Measurements from ENCODE around the gene NFIC.

DNA sequence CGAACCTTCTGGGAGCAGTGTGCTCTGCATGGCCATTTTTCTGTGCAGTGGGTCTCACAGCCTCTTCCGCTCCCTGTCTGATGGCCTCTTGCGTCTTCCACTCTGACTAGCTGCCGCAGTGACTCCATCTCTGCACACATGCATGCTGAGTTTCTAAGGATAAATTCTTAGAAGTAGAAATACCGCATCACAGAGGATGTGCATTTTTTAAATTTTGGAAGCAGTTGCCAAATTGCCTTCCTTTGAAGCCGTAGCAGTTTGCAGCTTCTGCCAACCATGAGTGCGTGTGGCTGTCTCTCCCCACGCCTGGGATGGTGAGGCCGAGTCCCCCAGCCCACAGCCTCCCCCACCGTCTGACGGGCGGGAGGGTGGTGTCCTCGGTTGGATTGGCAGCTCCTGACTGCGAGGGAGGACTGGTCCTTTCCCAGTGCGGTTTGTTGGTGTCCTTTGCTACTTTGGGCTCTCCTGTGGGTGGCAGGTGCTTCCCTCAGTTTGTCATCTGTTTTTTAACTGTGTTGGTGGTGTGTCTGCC lies 149.6 kb downstream of the NFIC start:
- TF ChIP-seq SMC3 (conservative IDR thresholded peaks at IDR 0.05; ENCODE audit: poor library complexity), result no peak
- TF ChIP-seq EP300 (conservative IDR thresholded peaks at IDR 0.05; ENCODE audit: poor library complexity, severe bottlenecking), result no peak
- TF ChIP-seq TAF1 (IDR thresholded peaks at IDR 0.05; ENCODE audit: low read depth), result no peak
